PC-9 (cell line): ENCODE measurements around the gene RASEF.
"Not testable (repeated sequence)": the region's sequence is repeated elsewhere in the genome, so short reads cannot be mapped to it uniquely, and the experiment has no call there.

ENCODE experiments used
- CTCF ChIP-seq: fragments of 200-600 bp; sonication (generic); conservative IDR thresholded peaks from 2 replicates; pipeline ENCODE4 v1.6.1; 2017; ENCODE audit warnings: mixed run types, antibody characterized with exemption, mild to moderate bottlenecking, moderate library complexity
- EZH2 ChIP-seq: fragments of 200-600 bp; sonication (generic); IDR thresholded peaks from 2 replicates; pipeline ENCODE4 v1.8.0; 2017; ENCODE audit warnings: antibody characterized with exemption, low read depth

- not testable (repeated sequence) for TF ChIP-seq CTCF, EZH2
Observed at GRCh38 chr9:82934025-82934424, 128.9 kb downstream of the RASEF start.
